ENCODE data around the gene PARD6B. TPM values are rescaled to one million over a fixed set of nuclear protein-coding genes. Genes with fewer than 3 reads are reported as not detected.
A peak's percentile ranks its signal among the peaks of the same experiment; 100 is the strongest.

The PARD6B gene
- total and polyA plus RNA-seq, 2 of the 13 experiments (the other 11 are each of a cell fraction or from before 2014, with no cell fraction given): 6.9 to 22.2 TPM

- TF ChIP-seq ZNF646 (CRISPR knock-in tag; IDR thresholded peaks at IDR 0.05): peak; percentile 67; the same call in 1 of the 2 replicates
- 0 out of 2 replicates have a peak, but pooled peaks have one; percentile 55 for TF ChIP-seq TMF1 (CRISPR knock-in tag; IDR thresholded peaks at IDR 0.05; ENCODE audit: low read depth)
- TF ChIP-seq POGK (CRISPR knock-in tag; conservative IDR thresholded peaks at IDR 0.05): 0 out of 2 replicates have a peak, but pooled peaks have one; percentile 38
- peak; percentile 75 for TF ChIP-seq GFI1 (CRISPR knock-in tag; IDR thresholded peaks at IDR 0.05; ENCODE audit: borderline replicate concordance)
- TF ChIP-seq ZNF652 (CRISPR knock-in tag; IDR thresholded peaks at IDR 0.05; ENCODE audit: borderline replicate concordance, low read depth): peak; percentile 48; the same call in 1 of the 2 replicates
- peak; percentile 91 for TF ChIP-seq RARA (CRISPR knock-in tag; IDR thresholded peaks at IDR 0.05)
- TF ChIP-seq MYPOP (CRISPR knock-in tag; IDR thresholded peaks at IDR 0.05): peak; percentile 65; the same call in 1 of the 2 replicates
- TF ChIP-seq ZNF460 (CRISPR knock-in tag; IDR thresholded peaks at IDR 0.05; ENCODE audit: borderline replicate concordance): peak; percentile 89
- 0 out of 2 replicates have a peak, but pooled peaks have one; percentile 16 for TF ChIP-seq ZFX (CRISPR knock-in tag; IDR thresholded peaks at IDR 0.05; ENCODE audit: low read depth)
- peak; percentile 75; the same call in 1 of the 2 replicates for TF ChIP-seq ZNF772 (CRISPR knock-in tag; IDR thresholded peaks at IDR 0.05)
- TF ChIP-seq ZNF280D (CRISPR knock-in tag; IDR thresholded peaks at IDR 0.05): 0 out of 2 replicates have a peak, but pooled peaks have one; percentile 64
- TF ChIP-seq ZFP36L1 (CRISPR knock-in tag; IDR thresholded peaks at IDR 0.05): peak; percentile 88
- TF ChIP-seq BRF2 (CRISPR knock-in tag; IDR thresholded peaks at IDR 0.05): 0 out of 2 replicates have a peak, but pooled peaks have one; percentile 49
These were observed 32.4 kb downstream of the PARD6B start (continued) for GRCh38 chr20:50763550-50764458.

Data from HepG2 (cell line).